PFSK-1 (cell line): ENCODE measurements around the gene UFC1.

Experiments
- FOXP2 ChIP-seq: optimal IDR thresholded peaks from 2 replicates; pipeline ENCODE3; 2011; ENCODE audit warnings: borderline replicate concordance, control low read depth, inconsistent platforms; ENCODE audit not compliant: insufficient read depth; ENCODE audit errors: extremely low read length, extremely low read depth
- POLR2AphosphoS5 ChIP-seq: IDR thresholded peaks from 2 replicates; pipeline ENCODE4 v1.6.1; 2012; ENCODE audit warnings: low read depth, mild to moderate bottlenecking, control low read depth, low read length, moderate library complexity
- SIN3A ChIP-seq: IDR thresholded peaks from 2 replicates; pipeline ENCODE4 v1.6.1; 2012; ENCODE audit warnings: mild to moderate bottlenecking, low read length, moderate library complexity, borderline replicate concordance; ENCODE audit not compliant: insufficient read depth
- TAF1 ChIP-seq: IDR thresholded peaks from 2 replicates; pipeline ENCODE4 v1.6.1; 2012; ENCODE audit warnings: low read length, control low read depth, borderline replicate concordance; ENCODE audit not compliant: insufficient read depth
- TF ChIP-seq, protein P1 (sequence below), 2 experiments: IDR thresholded peaks; 2 replicates each; pipeline versions ENCODE4 v1.6.1 to v1.8.0; 2011 to 2012; ENCODE audit warnings: low read depth in 2 of 2, low read length in 2 of 2, control low read depth in 1 of 2, inconsistent platforms in 1 of 2, mild to moderate bottlenecking in 1 of 2, moderate library complexity in 1 of 2; ENCODE audit not compliant: insufficient read depth in 1 of 2

Gene UFC1

DNA sequence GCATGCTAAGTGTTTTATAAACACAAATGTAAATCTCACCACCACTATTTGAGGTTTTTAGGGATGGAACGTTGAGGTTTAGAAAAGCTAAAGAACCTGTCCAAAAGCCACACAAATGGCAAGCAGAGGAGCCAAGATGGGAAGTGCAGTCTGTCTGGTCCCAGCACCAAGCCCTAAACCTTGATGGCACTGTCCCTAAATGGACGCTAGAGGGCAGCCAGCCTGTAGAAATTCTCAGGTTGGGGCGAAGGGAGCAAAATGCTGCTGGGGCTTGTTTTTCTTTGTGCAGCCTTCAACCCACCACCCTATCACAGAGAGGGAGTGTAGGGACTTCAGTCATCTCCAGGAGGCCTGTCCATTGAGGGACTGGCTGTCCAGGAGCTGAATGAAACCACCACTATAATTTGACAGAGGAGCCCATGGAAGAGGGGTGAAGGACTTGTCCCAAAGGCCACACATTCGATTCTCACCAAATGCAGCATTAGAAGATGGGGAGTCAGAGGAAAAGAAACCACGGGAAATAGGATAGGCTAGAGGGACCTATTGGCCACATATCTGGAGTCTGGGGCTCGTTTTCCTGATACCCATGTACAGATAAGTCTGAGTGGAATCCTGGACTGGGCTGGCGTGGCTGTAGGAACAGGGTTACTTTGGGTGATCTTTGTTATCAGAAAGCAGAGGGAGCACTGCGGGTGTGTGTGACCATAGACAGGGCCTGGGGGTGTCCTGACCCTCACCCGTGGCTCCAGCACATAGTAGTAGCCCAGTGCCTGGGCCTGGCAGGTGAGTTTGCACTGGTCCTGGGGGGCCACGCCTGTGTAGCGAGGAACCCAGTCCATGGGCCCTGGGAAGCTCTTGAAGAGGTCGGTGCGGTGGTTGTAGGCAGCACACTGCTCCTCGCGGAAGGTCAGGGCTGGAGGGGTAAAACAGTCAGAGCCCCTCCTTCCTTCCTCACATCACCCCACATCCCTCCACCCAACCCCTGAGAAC is 39.0 kb downstream of the UFC1 start:
- no peak for TF ChIP-seq POLR2AphosphoS5
- TF ChIP-seq FOXP2: no peak
- TF ChIP-seq SIN3A: no peak
- TF ChIP-seq, protein P1, sequence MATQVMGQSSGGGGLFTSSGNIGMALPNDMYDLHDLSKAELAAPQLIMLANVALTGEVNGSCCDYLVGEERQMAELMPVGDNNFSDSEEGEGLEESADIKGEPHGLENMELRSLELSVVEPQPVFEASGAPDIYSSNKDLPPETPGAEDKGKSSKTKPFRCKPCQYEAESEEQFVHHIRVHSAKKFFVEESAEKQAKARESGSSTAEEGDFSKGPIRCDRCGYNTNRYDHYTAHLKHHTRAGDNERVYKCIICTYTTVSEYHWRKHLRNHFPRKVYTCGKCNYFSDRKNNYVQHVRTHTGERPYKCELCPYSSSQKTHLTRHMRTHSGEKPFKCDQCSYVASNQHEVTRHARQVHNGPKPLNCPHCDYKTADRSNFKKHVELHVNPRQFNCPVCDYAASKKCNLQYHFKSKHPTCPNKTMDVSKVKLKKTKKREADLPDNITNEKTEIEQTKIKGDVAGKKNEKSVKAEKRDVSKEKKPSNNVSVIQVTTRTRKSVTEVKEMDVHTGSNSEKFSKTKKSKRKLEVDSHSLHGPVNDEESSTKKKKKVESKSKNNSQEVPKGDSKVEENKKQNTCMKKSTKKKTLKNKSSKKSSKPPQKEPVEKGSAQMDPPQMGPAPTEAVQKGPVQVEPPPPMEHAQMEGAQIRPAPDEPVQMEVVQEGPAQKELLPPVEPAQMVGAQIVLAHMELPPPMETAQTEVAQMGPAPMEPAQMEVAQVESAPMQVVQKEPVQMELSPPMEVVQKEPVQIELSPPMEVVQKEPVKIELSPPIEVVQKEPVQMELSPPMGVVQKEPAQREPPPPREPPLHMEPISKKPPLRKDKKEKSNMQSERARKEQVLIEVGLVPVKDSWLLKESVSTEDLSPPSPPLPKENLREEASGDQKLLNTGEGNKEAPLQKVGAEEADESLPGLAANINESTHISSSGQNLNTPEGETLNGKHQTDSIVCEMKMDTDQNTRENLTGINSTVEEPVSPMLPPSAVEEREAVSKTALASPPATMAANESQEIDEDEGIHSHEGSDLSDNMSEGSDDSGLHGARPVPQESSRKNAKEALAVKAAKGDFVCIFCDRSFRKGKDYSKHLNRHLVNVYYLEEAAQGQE (IDR thresholded peaks at IDR 0.05; ENCODE audit: insufficient read depth in 1 of 2, low read depth in 2 of 2, low read length in 2 of 2): no peak
- no peak for TF ChIP-seq TAF1

GRCh38 chr1:161193561-161194235 is 39.9 kb downstream of the UFC1 start:
- TF ChIP-seq, protein P1 (IDR thresholded peaks at IDR 0.05; ENCODE audit: insufficient read depth in 1 of 2, low read depth in 2 of 2, low read length in 2 of 2): no peak
- TF ChIP-seq FOXP2 (no peak), POLR2AphosphoS5 (no peak), SIN3A (no peak), TAF1 (no peak)

- no peak for TF ChIP-seq TAF1
- TF ChIP-seq, protein P1 (IDR thresholded peaks at IDR 0.05; ENCODE audit: insufficient read depth in 1 of 2, low read depth in 2 of 2, low read length in 2 of 2): no peak
- TF ChIP-seq FOXP2: no peak
- TF ChIP-seq POLR2AphosphoS5: no peak
- TF ChIP-seq SIN3A: no peak
These were observed 41.4 kb downstream of the UFC1 start for GRCh38 chr1:161195171-161195570.

DNA sequence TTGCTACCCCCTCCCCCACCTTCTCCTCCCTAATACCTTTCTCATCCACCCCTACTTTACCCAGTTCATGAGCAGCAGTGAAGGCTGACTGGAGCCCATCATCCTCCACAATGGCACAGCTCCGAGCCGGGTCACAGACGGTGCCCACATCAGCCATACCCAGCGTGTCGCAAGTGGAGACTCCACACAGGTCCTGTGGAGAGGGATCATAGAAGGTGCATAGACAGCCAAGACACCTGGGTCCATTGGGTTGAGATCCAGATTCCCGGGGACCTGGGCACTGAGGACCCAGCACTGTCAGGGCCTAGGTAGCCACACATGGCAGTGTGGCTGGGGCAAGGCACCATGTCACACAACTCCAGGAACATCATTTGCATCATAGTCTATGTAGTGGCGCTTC is 42.3 kb downstream of the UFC1 start:
- TF ChIP-seq SIN3A (no peak), FOXP2 (no peak), POLR2AphosphoS5 (no peak), TAF1 (no peak)
- TF ChIP-seq, protein P1 (IDR thresholded peaks at IDR 0.05; ENCODE audit: insufficient read depth in 1 of 2, low read depth in 2 of 2, low read length in 2 of 2): no peak
